Posterior vena cava (tissue), 2 donors: ENCODE results near the gene GMDS. TPM values are rescaled to one million over a fixed set of nuclear protein-coding genes. Genes with fewer than 3 reads are reported as not detected.

Experiments
- DNase-seq: peaks from one replicate; pipeline ENCODE4 v3.0.0-alpha.2; 2020; ENCODE audit warnings: low spot score
- intact Hi-C, 2 donors: fragments of 100-400 bp; cut with DNase I; formaldehyde crosslinking; loops; one replicate each; pipeline versions ENCODE4 v1.14.1 to v1.14.2; 2022 to 2023
- total RNA-seq, 2 donors: library from RNA; stranded (reverse); fragmentation: NEBNext Ultra II Directional; extraction: Animal tissue kit (Norgen Biotek cat#: 25700); gene quantifications; one replicate each; pipeline ENCODE4 v1.2.1, GENCODE V29; 2021
- donor health status: DM: yes; HTN: yes; CAD: no.
- donor health status: DM: yes; HTN: yes; CAD: no.

GMDS gene
- total RNA-seq, 2 donors from 2014 or later: 14.9 to 20.1 TPM

DNA sequence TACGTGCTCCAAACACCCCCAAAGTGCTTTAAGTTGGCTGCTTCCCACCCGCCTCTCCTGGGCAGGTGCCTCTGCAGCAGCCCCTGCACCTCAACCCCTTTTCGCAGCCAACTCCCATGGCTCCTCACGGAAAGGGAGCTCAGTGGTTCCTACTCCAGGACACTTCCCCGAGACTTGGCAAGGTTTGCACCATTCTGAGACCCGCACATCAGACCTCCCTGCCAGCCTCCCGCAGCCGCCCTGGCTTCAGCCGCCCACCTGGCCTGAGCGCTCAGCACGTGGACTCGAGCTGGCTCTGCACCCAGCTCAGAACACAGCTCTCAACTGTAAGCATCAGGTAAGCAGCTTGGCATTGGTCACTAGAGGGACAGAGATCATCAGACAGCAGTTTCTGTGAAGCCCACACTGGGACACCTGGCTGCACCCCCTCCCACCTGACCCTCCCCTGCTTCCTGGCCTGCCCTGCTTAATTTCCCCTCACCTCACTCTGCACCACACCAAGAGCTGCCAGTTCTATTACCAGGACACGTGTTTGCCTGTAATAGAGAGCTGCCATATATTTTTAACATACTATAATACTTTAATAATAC is 28.5 kb downstream of the GMDS start:
- no peak for DNase-seq
- intact Hi-C loops: no loop called here

DNA sequence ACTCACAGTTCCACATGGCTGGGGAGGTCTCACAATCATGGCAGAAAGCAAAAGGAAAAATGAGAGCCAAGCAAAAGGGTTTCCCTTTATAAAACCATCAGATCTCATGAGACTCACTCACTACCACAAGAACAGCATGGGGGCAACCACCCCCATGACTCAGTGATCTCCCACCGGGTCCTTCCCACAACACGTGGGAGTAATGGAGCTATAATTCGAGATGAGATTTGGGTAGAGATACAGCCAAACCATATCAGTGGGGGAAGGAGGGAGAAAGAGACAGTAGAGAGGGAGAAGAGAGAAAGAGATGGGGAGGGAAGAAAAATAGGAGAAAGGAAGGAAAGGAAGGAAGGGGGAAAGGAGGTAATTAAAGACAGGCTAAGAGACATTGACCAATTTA is 30.1 kb downstream of the GMDS start:
- intact Hi-C loops: no loop called here
- DNase-seq: no peak

DNA sequence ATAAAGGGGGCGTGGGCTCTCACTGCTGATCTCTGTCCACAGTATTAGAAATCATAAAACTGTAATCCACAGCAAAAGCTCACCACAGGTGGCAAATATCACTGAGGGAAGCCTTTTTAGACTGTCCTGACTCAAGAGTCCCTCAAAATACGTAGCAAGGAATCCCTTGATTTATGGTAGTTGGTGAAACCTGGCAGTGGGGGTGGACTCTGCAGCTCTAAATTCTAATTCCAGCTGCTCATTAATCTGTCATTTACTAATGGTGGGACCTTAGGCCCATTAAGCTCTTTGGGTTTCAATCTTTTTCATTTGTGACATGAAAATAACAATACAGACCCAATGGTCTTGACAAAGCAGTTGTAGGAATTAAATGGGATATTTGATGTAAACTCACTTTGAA is 32.3 kb downstream of the GMDS start:
- DNase-seq: no peak
- intact Hi-C loops: no loop called here

DNA sequence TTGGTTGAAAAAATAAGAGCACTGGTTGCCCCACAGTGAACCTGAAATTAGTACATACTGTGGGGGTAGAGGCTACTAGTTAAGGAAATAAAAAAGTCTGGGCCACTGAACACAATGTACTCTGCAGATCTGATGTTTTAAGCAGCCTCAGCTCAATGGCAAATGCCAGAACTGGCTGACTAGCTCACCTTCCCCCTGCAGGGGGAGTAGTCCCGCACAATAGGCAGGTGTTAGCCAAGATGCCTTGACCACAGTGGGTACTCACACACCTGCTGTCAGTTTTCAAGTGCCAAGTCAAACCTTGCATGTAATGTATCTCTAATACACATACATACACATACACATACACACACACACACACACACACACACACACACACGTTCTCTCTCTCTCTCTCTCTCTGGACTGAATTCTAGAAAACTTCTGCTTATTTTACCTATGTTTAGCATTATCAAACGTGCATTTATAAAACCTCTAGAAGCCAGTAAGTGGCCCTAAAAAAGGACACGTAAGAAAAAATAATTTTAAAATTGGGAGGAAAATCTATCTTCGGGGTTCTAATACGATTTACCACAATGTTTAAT is 36.1 kb downstream of the GMDS start:
- DNase-seq: no peak
- intact Hi-C loops: no loop called here

DNA sequence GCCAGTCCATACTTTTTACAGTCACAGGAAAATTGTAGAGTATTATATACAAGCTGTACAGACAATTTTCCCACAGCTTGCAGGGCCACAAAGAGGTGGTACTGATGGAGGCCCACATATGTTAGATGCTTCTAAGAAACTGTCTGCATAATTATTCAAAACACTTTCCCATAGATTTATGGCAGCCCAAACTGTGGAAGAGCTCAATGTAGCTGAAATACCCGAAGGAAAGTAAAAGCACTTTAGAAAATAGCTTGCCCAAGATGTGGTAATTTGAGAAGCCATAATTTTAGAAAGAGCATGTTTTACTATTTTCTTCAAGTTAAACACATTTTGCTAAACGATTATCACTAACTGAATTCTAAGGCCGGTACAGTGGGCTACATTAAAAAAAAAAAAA is 36.9 kb downstream of the GMDS start:
- no peak for DNase-seq
- intact Hi-C loops: no loop called here

DNA sequence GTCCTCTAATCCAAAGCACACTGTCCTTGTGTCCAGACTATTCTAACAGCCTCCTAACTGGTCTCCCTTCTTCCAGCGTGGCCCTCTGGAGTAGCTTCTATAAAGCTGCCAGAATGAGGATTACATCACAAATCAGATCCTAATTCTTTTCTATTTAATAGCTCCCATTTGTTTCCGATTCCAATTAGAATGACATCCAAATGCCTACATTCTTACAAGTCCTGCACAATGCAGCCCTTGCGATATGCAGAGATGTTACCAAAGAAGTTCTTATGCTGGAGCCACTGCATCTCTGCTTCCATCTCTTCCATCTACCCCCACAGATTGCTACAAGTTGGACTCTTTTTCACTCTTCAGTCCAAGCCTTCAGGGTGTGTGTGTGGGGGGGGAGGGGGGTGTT is 40.0 kb downstream of the GMDS start:
- intact Hi-C loops: no loop called here
- no peak for DNase-seq

DNA sequence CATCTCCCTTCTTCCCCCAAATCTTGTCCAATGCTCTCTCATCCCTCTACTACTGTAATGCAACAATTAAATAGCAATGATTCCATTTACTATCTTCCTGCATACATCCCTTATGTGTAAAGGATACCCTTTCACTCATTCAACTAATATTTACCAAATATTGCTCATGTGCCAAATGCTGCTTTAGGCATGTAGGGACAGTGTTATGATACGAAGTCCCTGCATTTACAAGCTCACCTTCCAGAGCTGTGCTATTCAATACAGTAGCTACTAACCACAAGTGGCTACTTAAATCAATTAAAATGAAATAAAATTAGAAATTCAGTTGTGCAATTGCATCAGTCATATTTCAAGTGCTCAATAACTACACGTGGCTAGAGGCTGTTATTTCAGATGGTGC is 41.1 kb downstream of the GMDS start:
- DNase-seq: no peak
- intact Hi-C loops: no loop called here

DNA sequence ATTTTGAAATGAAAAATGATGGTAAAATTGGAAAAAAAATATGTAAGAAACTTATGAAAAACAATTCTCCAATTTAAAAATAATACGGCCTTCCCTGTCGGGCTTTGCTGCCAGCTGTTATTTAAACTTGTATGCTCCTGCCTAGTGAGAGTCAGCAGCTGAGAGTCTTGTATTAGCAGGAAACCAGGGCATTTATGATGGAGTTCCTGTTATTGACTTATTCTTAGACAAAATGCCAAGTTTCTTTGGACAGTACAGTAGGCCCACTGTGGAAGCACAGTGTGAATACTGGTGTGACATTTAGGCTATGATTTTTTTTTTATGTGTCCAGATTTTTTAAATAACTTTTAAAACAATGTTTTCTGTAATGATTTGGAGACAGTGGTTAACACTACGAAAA is 42.1 kb downstream of the GMDS start:
- intact Hi-C loops: no loop called here
- no peak for DNase-seq

DNA sequence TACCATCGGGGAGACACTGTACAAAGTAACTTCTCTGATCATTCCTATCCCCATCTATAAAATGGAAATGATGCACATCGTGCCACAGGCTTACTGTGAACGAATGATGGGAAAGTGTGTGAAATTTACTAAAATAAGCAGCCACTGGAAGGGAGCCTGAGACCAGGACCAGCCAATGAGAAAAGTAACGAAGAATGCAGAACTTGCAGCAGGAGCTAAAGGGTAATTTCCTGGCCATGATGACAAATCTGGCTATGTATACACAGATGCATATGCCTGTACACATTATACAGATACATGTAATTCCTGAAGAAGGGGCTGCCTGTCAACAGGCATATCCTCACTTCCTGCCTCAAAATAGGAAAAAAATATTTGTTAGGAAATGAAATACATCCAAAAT is 47.4 kb downstream of the GMDS start:
- no peak for DNase-seq
- intact Hi-C loops: loop anchor here in 1 of 2 donors (5.0 to 10.0 kb wide), 2 partner anchors 513 to 596 kb away; no protein-coding TSS in a partner anchor

DNA sequence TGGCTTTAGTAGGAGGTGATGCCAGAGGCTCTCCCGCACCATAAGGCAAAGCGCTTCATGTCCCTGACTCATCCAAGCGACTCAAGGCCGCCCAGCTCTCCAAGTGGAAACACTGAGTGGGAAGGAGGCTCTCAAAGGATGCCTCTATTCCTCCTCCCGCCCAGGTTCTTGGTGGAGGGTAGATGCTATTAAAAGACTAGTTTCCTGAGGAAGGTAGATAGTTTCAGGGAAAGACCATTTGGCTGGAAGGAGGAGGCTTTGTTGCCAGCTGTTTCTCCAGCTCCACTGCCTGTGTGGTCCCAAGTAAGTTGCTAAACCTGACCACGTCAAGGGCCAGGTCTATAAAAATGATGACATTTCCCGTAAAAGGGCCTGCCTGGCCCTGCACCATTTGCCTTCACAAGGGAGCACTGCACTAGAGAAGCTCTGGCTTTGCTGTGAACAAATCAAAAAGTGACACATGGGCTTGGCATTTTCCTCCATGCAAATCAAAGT is 48.2 kb downstream of the GMDS start:
- DNase-seq: no peak
- intact Hi-C loops: loop anchor here in 1 of 2 donors (5.0 to 10.0 kb wide), 2 partner anchors 512 to 595 kb away; no protein-coding TSS in a partner anchor

DNA sequence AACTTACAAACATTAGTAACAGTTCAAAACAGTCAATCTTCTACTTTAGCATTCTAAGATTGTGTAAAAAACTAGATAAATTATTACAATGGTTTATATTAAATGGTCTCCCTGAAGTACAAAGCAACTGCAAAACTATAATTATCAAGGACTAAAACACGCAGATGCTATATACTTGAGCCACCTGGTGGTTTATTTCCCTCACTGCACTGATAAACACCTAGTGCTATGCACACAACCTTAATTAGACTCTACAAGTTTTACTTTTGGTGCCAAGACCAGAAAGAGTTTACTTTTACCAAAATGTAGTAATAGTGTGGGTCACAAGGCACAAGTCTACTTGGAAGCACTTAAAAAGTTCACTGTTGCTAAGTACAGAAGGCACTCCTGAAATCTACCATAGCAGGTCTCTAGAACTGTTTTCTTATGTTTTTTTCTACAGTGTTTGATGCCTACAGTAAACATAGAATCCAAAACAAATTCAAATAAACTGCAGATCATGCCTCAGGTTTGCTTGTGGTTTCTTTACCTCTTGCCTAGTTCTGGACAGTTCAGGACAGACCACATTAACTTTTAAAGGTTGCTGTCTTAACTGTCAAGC is 49.2 kb downstream of the GMDS start:
- DNase-seq: no peak
- intact Hi-C loops: loop anchor here in 1 of 2 donors (5.0 to 10.0 kb wide), 2 partner anchors 511 to 594 kb away; no protein-coding TSS in a partner anchor

DNA sequence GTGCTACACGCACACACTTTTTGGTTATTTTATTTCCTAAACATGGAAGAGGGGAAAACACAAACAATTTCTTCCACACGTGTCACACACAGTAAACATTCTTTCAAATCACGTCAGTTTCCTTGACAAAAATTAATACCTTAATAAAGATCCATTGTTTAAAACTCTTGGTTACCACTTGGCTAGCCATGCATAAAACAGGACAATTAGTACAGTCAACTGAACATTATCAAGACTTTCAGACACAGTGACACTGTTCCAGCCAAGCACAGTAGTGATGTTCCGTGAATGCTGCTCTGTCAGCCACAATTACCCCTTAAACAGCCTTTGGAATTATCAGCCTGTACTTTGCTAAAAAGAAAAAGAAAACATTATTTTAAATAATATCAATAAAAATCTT is 50.8 kb downstream of the GMDS start:
- no peak for DNase-seq
- intact Hi-C loops: loop anchor here in 1 of 2 donors (5.0 to 10.0 kb wide), 2 partner anchors 510 to 592 kb away; no protein-coding TSS in a partner anchor

DNA sequence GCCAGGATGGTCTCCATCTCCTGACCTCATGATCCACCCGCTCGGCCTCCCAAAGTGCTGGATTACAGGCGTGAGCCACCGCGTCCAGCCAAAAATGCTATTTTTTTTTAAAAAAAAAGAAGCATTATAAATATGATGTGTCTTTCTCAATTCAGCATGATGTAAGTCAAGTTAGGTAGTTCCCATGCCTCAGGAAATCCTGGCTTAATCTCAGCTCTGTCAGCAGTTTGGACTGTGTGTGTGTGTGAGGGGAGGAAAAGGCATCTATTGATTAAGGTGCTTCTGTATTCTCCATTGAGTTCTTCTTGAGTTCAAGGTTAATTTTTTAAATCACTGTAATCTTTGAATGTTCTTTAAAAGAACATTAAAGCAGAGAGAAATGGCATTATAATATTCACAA is 51.5 kb downstream of the GMDS start:
- intact Hi-C loops: loop anchor here in 1 of 2 donors (10.0 kb wide), 1 partner anchor 509 kb away; no protein-coding TSS in a partner anchor
- DNase-seq: no peak

DNA sequence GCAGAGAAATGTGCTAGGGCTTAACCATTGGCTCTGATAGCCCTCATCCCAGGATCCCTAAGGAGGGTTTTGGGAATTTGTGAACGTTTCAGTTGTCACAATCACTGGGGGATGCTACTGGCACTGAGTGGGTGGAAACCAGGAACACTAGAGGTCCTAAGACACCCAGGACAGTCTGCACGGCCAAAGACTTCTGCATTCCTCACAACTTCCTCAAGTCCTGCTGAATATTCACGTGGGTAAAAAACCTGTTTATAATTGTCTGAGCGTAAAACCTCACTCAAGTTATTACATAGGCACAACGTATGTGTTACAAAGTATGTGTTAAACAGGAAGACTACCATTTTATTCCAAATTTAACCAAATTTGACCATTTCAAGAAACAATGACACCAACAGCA is 52.4 kb downstream of the GMDS start:
- intact Hi-C loops: loop anchor here in 1 of 2 donors (10.0 kb wide), 1 partner anchor 508 kb away; no protein-coding TSS in a partner anchor
- DNase-seq: no peak

DNA sequence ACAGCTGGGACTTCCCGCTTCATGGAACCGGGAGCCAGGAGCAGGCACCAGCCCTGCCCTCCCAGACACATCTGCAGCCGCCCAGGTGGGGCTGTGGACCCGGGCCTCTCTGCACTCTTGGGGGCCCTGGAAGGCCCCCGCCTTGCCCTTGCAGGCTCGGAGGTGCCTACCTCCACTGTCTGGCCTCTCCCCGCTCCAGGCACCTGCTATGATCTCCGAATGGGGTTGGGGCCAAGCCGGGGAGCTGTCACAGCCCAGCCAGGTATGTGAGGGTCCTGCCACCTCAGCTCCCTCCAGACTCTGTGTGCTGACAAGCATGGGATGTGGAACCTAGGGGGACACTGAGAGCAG is 54.0 kb downstream of the GMDS start:
- intact Hi-C loops: loop anchor here in 1 of 2 donors (10.0 kb wide), 1 partner anchor 507 kb away; no protein-coding TSS in a partner anchor
- no peak for DNase-seq

DNA sequence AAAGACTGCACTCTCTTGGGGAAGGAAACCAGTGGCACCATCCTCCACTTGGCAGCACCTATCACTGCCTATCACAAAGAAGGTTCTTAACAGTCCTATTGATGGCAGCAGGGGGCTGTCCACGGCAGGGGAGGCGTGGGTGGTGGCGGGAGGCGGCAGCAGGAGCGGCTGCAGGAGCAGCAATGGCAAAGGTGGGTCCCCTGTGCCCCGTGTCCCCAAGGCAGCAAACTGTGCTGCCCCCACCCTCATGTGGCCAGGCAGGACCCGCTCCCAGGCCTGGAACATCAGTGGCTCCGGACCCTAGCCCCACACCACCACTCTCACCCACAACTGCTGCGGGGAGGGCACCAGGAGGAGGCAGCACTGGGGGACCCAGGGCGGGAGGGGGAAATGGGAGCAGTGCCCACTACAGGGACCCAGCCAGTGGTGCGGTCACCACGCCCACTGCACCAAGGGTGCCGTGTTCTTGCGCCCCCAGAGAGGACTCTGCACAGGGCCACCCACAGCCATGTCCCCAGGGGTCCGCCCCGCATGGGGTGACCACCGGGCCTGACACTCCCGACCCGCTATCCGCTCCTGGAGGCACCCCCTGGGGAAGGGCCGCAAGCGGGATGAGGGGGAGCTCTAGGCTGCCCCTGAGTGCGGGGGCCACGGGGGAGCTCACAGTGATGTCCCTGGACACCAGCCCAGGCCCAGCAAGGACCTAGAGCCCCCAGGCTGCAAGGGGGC is 54.6 kb downstream of the GMDS start:
- DNase-seq: peak; percentile 74
- intact Hi-C loops: loop anchor here in 1 of 2 donors (10.0 kb wide), 1 partner anchor 506 kb away; no protein-coding TSS in a partner anchor

DNA sequence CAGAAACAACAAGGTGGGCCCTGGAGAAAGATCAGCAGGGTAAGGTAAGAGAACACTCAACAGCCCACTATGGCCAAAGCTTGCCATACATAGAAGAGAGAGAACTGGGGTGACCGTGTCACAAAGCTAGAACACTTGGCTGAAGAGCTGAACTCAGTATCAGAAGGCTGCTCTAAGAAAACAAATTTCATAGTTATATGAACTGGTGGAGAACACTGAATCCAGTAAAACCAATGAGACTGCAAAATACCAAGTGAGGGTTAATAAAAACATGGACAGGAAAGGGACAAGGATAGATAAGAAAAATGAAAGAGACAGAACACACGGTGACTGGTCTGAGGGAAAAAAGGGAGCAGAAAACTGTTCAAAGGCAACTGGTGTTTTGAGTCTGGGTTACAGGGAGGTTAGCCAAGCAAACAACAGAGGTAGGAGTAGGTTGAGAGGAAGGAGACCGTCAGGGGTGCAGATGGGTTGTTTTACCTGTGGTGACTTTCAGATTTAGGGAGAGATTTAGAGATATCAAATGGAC is 56.5 kb downstream of the GMDS start:
- intact Hi-C loops: no loop called here

DNA sequence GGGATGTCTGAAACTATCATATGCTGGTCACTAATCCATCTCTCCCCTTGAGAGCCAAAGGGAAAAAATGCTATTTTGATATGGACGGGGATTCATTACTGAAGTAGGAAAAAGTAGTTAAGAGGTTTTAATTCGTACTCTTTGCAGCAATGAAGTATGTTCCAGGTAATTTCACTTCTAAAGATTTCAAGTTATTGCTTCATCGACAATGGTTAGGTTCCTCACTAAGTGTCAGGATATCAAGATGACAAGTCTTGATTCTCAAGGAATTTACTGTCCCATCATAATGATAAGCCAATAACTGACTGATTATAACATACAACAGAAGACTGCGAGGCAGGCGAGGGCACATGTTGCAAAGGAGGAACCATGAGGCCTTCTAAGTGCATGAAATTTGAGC is 57.0 kb downstream of the GMDS start:
- intact Hi-C loops: no loop called here
- no peak for DNase-seq

More for the DNA sequence above, 56.5 kb downstream of the GMDS start:
- DNase-seq: no peak

DNA sequence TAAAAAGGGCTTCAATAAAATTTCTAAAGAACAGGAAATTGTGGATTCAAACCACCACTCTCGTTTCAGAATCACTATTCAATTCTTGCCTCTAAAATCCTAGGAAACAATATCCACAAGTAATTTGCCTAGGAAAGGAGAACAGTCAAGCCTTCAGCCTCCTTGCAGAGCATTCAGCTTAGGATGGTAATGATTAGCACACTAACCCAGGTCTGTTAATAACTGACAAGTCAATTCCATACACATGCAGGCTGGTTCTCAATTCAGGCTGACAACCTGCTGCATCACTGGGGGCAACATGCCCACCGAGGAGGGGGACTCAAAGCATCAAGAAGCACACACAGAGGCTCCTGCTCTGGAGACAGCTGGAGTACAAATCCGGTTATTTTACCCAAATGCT is 57.6 kb downstream of the GMDS start:
- intact Hi-C loops: no loop called here
- no peak for DNase-seq

DNA sequence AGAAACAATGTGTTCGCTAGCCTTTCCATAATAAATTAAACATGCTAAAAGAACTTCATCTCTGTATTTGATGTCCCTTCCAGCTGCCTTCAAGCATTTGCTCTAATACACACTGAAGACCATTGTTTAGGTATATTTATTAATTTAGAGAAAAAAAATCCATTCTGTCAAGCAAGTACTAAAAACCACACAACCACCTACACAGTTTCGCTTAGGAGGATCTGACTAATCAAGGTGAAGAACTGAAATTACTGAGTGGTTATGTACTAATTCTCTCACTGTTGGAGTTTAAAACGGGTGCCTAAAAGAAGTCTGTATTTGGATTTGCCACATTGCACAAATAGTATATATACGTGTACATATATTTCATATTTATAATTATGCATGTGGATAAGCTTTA is 58.9 kb downstream of the GMDS start:
- no peak for DNase-seq
- intact Hi-C loops: no loop called here
